HCT116 (cell line): ENCODE results near the gene KRTAP10-11. TPM values are rescaled to one million over a fixed set of nuclear protein-coding genes. Genes with fewer than 3 reads are reported as not detected.

Experiments
- ATAC-seq: fragments of 200-7000 bp; cut with Tn5 transposase; 2 replicates; pipeline ENCODE4 v1.9.1; 2020; ENCODE audit warnings: mild to moderate bottlenecking, moderate library complexity
- BruUV-seq: library from RNA; stranded (reverse); fragments of 400-500 nt; replicated peaks from 2 replicates; lab custom pipeline; 2021; lab: Mats Ljungman, UMichigan
- CTCF ChIA-PET: fragments of 300-600 bp; sonication (Branson Sonifier 250); formaldehyde crosslinking; loops from one replicate; lab custom pipeline; 2021; ENCODE audit warnings: antibody characterized with exemption; lab: Charles Lee
- POLR2A ChIA-PET: fragments of 300-600, 350-600 bp; sonication (Branson Sonifier 250); formaldehyde crosslinking; loops from one replicate; lab custom pipeline; 2021; ENCODE audit warnings: antibody characterized with exemption; lab: Charles Lee
- RAD21 ChIA-PET, 2 experiments: fragments of 300-600 bp; sonication (Branson Sonifier 250); formaldehyde crosslinking; loops; one replicate each; lab custom pipeline; 2023; ENCODE audit warnings: low total read pairs in 2 of 2; ENCODE audit not compliant: uncharacterized antibody in 2 of 2, unreplicated experiment in 2 of 2, low non-redundant PET in 1 of 2; lab: Charles Lee
- DNase-seq: peaks from one replicate; pipeline ENCODE4 v3.0.0-alpha.2; 2010; ENCODE audit warnings: low read depth, low spot score
- H2AFZ ChIP-seq: fragments of 200-600 bp; shearing (Covaris generic), sonication (generic); 2 replicates; pipeline ENCODE4 v1.6.1; 2017; ENCODE audit warnings: low read depth, mixed run types, mixed read lengths, antibody characterized with exemption, low read length; ENCODE audit not compliant: poor library complexity, severe bottlenecking
- H3K27ac ChIP-seq: 2 replicates; pipeline ENCODE4 v1.5.1; 2012; ENCODE audit warnings: low read depth, low read length
- H3K27me3 ChIP-seq: fragments of 200-600 bp; sonication (generic); 2 replicates; pipeline ENCODE4 v1.6.1; 2016; ENCODE audit warnings: mixed run types, low read length, mixed read lengths; ENCODE audit not compliant: insufficient read depth
- H3K36me3 ChIP-seq, 2 experiments: fragments of 200-500 bp in 1 of 2; fragments of 200-600 bp in 1 of 2; sonication (Bioruptor generic) in 1 of 2; sonication (generic) in 1 of 2; 2 replicates each; pipeline versions ENCODE4 v1.5.1 to v1.6.1; 2014 to 2016; ENCODE audit warnings: low read length in 2 of 2, inconsistent platforms in 1 of 2, mixed read lengths in 1 of 2, mixed run types in 1 of 2; ENCODE audit not compliant: insufficient read depth in 2 of 2, control insufficient read depth in 1 of 2
- H3K4me1 ChIP-seq, 2 experiments: fragments of 200-600 bp in 1 of 2; sonication (generic) in 1 of 2; 2 replicates each; pipeline versions ENCODE4 v1.5.1 to v1.6.1; 2012 to 2017; ENCODE audit warnings: low read length in 2 of 2, inconsistent platforms in 1 of 2, mild to moderate bottlenecking in 1 of 2, mixed read lengths in 1 of 2, mixed run types in 1 of 2, moderate library complexity in 1 of 2; ENCODE audit not compliant: insufficient read depth in 2 of 2, control insufficient read depth in 1 of 2
- H3K4me2 ChIP-seq: fragments of 200-600 bp; sonication (generic); 2 replicates; pipeline ENCODE4 v1.6.1; 2017; ENCODE audit warnings: mixed run types, low read length, mixed read lengths
- H3K4me3 ChIP-seq, 2 experiments: fragments of 200-600 bp in 1 of 2; sonication (generic) in 1 of 2; replicated peaks in 1 of 2; 2 replicates each; pipeline ENCODE4 v1.5.1; 2011 to 2016; ENCODE audit warnings: low read length in 2 of 2, control low read depth in 1 of 2, low read depth in 1 of 2, mild to moderate bottlenecking in 1 of 2, mixed read lengths in 1 of 2, mixed run types in 1 of 2
- H3K79me2 ChIP-seq: fragments of 200-600 bp; sonication (generic); 2 replicates; pipeline ENCODE4 v1.6.1; 2017; ENCODE audit warnings: mild to moderate bottlenecking, mixed run types, low read length, moderate library complexity, mixed read lengths; ENCODE audit not compliant: insufficient read depth
- H3K9ac ChIP-seq: fragments of 200-600 bp; sonication (generic); 2 replicates; pipeline ENCODE4 v1.6.1; 2016; ENCODE audit warnings: low read length, mixed read lengths
- H3K9me2 ChIP-seq: fragments of 200-600 bp; sonication (generic), shearing (Covaris generic); 2 replicates; pipeline ENCODE4 v1.6.1; 2017; ENCODE audit warnings: mixed run types, mild to moderate bottlenecking, moderate library complexity; ENCODE audit not compliant: insufficient read depth
- H3K9me3 ChIP-seq, 2 experiments: fragments of 200-500 bp in 1 of 2; fragments of 200-600 bp in 1 of 2; sonication (Bioruptor generic) in 1 of 2; sonication (generic) in 1 of 2; 2 replicates each; pipeline ENCODE4 v1.6.1; 2014 to 2017; ENCODE audit warnings: low read length in 2 of 2, mixed read lengths in 2 of 2, inconsistent platforms in 1 of 2, low read depth in 1 of 2, mild to moderate bottlenecking in 1 of 2, mixed run types in 1 of 2, moderate library complexity in 1 of 2; ENCODE audit not compliant: control insufficient read depth in 1 of 2, insufficient read depth in 1 of 2
- H4K20me1 ChIP-seq: fragments of 200-600 bp; sonication (generic), shearing (Covaris generic); 2 replicates; pipeline ENCODE4 v1.6.1; 2017; ENCODE audit warnings: mixed run types, mild to moderate bottlenecking, moderate library complexity; ENCODE audit not compliant: insufficient read depth
- ATF3 ChIP-seq: IDR thresholded peaks from 2 replicates; pipeline ENCODE4 v1.6.1; 2012
- CBX3 ChIP-seq: IDR thresholded peaks from 2 replicates; pipeline ENCODE4 v1.6.1; 2012; ENCODE audit warnings: low read depth
- ELF1 ChIP-seq: IDR thresholded peaks from 2 replicates; pipeline ENCODE4 v1.6.1; 2012; ENCODE audit warnings: low read depth, borderline replicate concordance
- EZH2 ChIP-seq: fragments of 200-600 bp; sonication (generic); IDR thresholded peaks from 2 replicates; pipeline ENCODE4 v1.6.1; 2017; ENCODE audit warnings: antibody characterized with exemption, mixed run types
- EZH2phosphoT487 ChIP-seq: fragments of 200-600 bp; IDR thresholded peaks from 2 replicates; pipeline ENCODE4 v1.6.1; 2018; ENCODE audit warnings: antibody characterized with exemption, borderline replicate concordance
- JUND ChIP-seq: IDR thresholded peaks from 2 replicates; pipeline ENCODE4 v1.6.1; 2012
- MAX ChIP-seq: IDR thresholded peaks from 2 replicates; pipeline ENCODE4 v1.6.1; 2012
- REST ChIP-seq: IDR thresholded peaks from 2 replicates; pipeline ENCODE4 v1.6.1; 2012; ENCODE audit warnings: low read depth
- SIN3A ChIP-seq: IDR thresholded peaks from 2 replicates; pipeline ENCODE4 v1.6.1; 2012; ENCODE audit warnings: low read depth
- SP1 ChIP-seq: IDR thresholded peaks from 2 replicates; pipeline ENCODE4 v1.6.1; 2012; ENCODE audit warnings: low read depth
- SRF ChIP-seq: IDR thresholded peaks from 2 replicates; pipeline ENCODE4 v1.6.1; 2012; ENCODE audit warnings: low read depth
- TCF7L2 ChIP-seq: IDR thresholded peaks from 2 replicates; pipeline ENCODE4 v1.7.0; 2011; ENCODE audit warnings: borderline replicate concordance, inconsistent platforms; ENCODE audit not compliant: insufficient read depth, insufficient read length; ENCODE audit errors: extremely low read depth
- ZBTB33 ChIP-seq: IDR thresholded peaks from 2 replicates; pipeline ENCODE4 v1.6.1; 2011; ENCODE audit warnings: mild to moderate bottlenecking, low read length, moderate library complexity; ENCODE audit not compliant: insufficient replicate concordance; ENCODE audit errors: extremely low read depth
- intact Hi-C: fragments of 100-400 bp; cut with micrococcal nuclease; formaldehyde crosslinking; loops from 2 replicates; pipeline ENCODE4 v1.10.0; 2022
- total RNA-seq: library from RNA; stranded (reverse); gene quantifications from one replicate; pipeline ENCODE4 v1.2.1, GENCODE V29; 2021; ENCODE audit not compliant: unreplicated experiment

The KRTAP10-11 gene
- total RNA-seq, 1 experiment from 2014 or later: not detected

- DNase-seq (no peak), ATAC-seq (no peak)
- Histone ChIP-seq H3K79me2 (no peaks in the 10 kb centered on the region), H3K9me2 (no peaks in the 10 kb centered on the region), H3K27ac (no peak overlapping the region), H3K4me1 (no peaks in the 10 kb centered on the region; a peak in 1 of 4 replicates), H4K20me1 (no peaks in the 10 kb centered on the region), H3K9ac (no peak overlapping the region), H3K27me3 (peaks cover 11% of the 10 kb centered on the region; the same call in 1 of the 2 replicates), H3K9me3 (no peaks in the 10 kb centered on the region), H2AFZ (no peak overlapping the region), H3K4me3 (no peak overlapping the region), H3K36me3 (no peaks in the 10 kb centered on the region), H3K4me2 (no peak overlapping the region)
- CTCF ChIA-PET: no interaction called here
- no peak for TF ChIP-seq TCF7L2
- no TSS peak for BruUV-seq
- POLR2A ChIA-PET: no interaction called here
- RAD21 ChIA-PET: no interaction called here
- intact Hi-C loops: no loop called here
Observed at GRCh38 chr21:44603109-44603875, 42.9 kb upstream of the KRTAP10-11 start.

DNA sequence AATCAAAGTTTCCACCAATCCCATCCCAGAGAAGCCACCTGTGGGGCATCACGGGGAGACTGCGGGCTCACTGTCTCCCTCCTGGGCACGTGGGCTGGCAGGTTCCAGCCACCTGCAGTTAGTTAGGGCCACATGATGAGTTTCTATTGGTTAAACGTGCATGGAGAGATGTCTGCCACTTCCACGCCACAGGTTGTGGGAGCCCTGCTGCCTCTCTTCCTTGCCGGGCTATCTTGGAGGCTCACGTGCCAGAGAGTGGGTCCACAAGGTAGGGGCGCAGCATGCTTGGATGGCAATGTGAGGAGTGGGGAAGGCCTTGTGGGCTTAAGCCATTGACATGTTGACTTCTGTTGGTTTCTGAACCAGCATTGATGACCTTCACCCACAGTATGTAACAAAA is 42.3 kb upstream of the KRTAP10-11 start:
- ChIA-PET CTCF (no interaction called here), RAD21 (no interaction called here), POLR2A (no interaction called here)
- Histone ChIP-seq H3K27me3 (peaks cover 11% of the 10 kb centered on the region; the same call in 1 of the 2 replicates), H4K20me1 (no peaks in the 10 kb centered on the region), H3K9me3 (no peaks in the 10 kb centered on the region), H3K4me1 (no peaks in the 10 kb centered on the region), H3K4me2 (no peak overlapping the region), H3K27ac (no peak overlapping the region), H3K9me2 (no peaks in the 10 kb centered on the region), H3K4me3 (no peak overlapping the region), H2AFZ (no peak overlapping the region), H3K9ac (no peak overlapping the region), H3K36me3 (no peaks in the 10 kb centered on the region), H3K79me2 (no peaks in the 10 kb centered on the region)
- ATAC-seq (no peak), DNase-seq (no peak)
- TF ChIP-seq ELF1 (no peak), TCF7L2 (no peak), CBX3 (no peak), EZH2phosphoT487 (no peak), SIN3A (no peak), ZBTB33 (no peak), ATF3 (no peak), REST (no peak), SP1 (no peak), JUND (no peak), EZH2 (no peak), MAX (no peak), SRF (no peak)
- no TSS peak for BruUV-seq
- intact Hi-C loops: no loop called here
